DMS 273 treated with DMSO at 0.1 percent for 48 hours (cell line): Measurements from ENCODE around the gene TJP1.
"Not testable (repeated sequence)": the region's sequence is repeated elsewhere in the genome, so short reads cannot be mapped to it uniquely, and the experiment has no call there.

ENCODE experiments used
- DNase-seq: peaks from one replicate; lab custom pipeline; 2025; lab: John Stamatoyannopoulos, UW

TJP1 gene

GRCh38 chr15:29699791-29700190 is 122.5 kb downstream of the TJP1 start:
- DNase-seq = no peak

GRCh38 chr15:29698030-29698701 is 124.1 kb downstream of the TJP1 start:
- no peak for DNase-seq

GRCh38 chr15:29696950-29697738 is 125.1 kb downstream of the TJP1 start:
- no peak for DNase-seq

- not testable (repeated sequence) for DNase-seq
These were observed 125.8 kb downstream of the TJP1 start for GRCh38 chr15:29696506-29696905.

GRCh38 chr15:29695489-29696167 is 126.6 kb downstream of the TJP1 start:
- DNase-seq = no peak

DNA sequence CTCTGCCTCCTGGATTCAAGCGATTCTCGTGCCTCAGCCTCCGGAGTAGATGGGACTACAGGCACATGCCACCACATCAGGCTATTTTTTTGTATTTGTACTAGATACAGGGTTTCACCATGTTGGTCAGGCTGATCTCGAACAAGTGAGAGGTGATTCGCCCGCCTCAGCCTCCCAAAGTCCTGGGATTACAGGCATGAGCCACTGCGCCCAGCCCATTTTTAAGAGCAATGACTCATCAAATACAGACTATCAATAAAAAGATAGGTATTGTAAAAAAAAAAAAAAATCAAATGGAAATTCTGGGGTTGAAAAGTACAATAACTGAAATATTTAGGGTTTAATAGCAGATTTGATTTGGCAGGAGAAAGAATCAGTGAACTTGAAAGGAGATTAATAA is 129.0 kb downstream of the TJP1 start:
- no peak for DNase-seq

DNA sequence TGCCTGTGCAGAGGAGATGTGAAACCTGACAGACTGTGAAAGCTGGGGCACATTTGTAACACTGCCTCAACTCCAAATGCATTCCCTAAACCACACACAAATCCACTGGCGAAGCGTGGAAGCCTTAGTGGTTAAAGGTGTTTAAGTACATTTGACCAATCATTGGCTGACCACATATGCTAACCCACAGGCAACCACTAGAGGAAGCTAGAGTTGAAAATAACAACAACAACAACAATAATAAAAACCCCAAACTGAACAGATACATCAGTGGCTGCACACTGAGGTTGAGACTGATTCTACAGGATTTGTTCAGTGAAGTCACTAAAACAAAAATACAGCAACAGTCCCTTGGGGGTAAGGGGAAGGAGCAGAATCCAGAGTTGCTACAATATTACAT is 129.7 kb downstream of the TJP1 start:
- DNase-seq = no peak

GRCh38 chr15:29690765-29691475 is 131.3 kb downstream of the TJP1 start:
- DNase-seq = no peak

- DNase-seq = no peak
These were observed 132.8 kb downstream of the TJP1 start for GRCh38 chr15:29689287-29689986.

GRCh38 chr15:29688506-29689286 is 133.6 kb downstream of the TJP1 start:
- no peak for DNase-seq

DNA sequence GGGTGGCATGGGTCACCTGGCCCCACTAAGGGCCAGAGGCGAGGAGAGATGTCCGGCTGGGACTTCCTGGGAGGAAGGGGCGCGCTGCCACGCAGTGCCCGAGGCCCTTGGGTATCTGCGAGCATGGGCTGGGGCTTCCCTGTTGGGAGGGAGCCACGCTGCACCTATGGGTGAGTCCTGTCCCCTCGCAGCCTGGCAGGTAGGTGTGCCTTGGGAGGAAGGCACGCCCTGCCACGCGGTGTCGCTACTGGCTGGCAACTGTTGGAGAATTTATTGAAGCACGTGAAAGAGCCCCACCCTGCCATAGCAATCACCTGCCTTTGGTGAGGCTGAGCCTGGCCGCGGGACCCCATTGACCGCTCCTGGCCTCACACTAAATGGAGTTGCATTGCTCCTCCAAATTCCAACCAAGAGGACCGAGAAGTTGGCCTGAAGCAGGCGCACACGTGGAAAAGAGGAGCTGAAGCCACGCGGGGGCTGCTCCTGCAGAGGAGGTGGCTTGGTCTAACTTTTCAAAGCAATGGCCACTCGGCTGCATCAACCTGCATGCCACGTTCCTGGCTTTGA is 134.2 kb downstream of the TJP1 start:
- no peak for DNase-seq

DNA sequence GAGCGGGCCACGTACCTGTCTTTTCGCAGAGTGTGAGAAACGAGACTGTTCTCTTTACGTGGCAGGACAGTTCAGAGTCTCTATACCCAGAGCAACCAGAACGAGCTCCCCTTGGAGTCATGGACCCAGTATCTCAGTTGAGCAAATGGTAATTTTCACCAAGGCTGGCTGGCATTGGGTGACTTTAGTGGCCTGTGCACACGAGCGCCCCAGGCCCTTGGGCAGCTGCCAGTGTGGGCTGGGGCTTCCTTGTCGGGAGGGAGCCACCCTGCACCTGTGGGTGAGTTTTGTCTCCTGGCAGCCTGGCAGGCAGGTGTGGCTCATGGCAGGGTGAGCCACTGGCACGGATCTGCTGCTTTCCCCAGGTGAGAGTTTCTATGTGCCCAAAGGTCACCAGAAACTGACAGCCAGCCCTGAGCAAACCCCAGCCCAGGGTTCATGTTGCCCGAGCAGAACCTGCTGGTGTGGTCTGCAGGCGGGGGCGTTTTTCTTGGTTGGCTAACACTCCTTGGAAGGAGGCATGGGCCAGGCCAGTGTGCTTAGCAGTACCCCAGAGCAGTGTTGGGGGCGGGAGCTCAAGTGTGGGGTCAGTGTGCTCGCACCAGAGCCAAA is 135.0 kb downstream of the TJP1 start:
- no peak for DNase-seq

DNA sequence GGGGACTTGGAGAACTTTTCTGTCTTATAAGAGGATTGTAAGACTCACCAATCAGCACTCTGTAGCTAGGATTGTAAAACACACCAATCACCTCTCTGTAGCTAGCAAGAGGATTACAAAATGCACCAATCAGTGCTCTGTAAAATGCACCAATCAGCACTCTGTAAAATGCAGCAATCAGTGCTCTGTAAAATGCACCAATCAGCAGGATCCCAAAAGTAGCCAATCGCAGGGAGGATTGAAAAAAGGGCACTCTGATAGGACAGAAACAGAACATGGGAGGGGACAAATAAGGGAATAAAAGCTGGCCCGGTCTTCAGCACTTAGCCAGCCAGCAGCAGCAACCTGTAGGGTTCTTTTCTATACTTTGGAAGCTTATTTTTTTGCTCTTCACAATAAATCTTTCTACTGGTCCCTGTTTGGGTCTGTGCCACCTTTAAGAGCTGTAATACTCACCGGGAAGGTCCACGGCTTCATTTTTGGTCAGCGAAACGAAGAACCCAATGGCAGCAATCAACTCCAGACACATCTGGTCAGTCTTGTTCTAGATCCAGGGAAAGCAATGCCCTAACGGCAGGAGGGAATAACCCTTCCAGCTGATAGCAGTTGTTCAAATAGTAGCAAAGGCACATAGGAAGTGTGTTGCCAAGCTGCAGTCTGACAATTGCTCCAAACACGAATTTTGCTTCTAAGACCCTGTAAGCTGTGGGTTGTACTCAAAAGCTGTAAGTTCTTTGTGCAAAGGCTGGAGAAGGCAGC is 135.6 kb downstream of the TJP1 start:
- no peak for DNase-seq

- no peak for DNase-seq
These were observed 136.2 kb downstream of the TJP1 start for GRCh38 chr15:29686079-29686425.

DNA sequence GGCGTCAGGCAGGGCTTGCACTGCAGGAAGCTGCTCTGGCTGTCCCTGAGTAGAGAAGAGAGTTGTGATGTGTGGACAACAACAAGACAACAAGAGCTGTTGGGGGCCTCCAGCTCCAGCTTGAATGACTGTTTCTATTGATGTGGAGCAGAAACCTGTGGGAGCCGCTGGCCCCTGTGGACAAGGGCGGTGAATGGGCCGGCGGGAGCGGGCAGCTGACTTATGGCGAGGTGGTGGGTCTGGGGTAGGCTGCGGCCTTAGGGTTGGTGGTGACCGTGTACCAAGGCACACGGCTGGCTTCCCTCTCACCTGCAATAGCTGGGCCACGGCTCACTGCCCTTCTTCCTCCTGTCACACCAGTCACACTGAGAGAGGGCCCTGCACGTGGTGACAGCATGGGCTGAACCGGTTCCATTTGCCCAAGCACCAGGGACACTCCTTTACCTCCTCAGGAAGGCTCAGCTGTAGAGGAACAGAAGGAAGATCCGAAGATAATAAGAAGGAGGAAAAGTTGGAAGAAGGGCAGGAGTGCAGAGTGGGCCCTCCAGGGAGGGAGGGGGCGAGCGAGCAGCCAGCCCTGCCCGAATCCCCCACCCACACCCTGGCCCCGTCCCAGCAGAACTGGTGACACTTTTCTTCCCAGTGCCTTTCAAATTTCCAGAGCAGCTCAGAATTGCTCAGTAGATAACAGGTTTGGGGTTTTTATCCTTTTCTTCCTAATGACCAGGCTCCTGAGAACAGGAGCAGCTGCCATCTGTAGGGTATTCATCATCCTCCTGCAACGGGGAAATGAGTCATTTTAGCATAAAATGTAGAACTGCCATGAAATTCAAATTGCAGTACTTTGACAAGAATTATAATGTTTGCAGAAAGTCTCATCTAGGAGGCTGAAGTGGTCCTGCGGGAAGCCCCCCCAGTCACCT is 136.9 kb downstream of the TJP1 start:
- no peak for DNase-seq

DNA sequence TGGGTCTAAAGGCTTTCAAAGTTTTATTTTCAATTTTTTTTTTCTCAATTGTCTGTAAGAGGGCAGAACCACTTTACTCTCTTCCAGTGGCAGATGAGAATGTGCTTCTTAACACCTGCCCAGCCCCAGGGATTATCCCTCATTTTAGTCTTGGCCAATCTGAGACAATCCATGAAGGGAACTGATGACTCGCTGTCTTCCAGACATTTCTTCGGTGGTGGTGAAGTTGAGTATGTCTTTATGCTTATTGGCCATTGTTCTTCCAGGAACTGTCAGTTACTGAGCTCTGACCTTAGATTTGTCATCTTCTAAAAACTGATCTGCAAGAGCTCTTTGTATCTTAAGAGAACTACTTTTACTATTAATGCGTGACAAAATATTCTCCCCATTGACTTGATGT is 139.5 kb downstream of the TJP1 start:
- no peak for DNase-seq

DNA sequence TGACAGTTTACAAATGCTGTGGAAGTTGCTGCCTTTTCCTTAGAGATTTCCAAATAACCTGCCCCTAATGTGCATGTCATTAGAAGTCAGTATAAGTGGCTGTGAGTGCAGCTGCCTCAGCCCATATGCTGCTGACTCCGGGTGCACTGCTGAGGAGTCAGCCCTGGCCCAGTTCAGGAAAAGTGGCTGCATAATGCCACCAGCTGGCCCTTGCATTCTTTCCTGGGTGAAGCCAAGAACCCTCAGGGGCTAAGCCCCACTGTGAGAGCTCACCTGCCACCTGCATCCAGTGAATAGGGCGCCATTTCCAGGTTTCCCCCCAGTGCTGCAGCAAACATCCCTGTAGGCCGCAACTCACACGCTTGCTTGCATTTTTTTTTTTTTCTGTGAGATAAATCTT is 139.9 kb downstream of the TJP1 start:
- no peak for DNase-seq

GRCh38 chr15:29681946-29682345 is 140.3 kb downstream of the TJP1 start:
- no peak for DNase-seq
